H1 (cell line): ENCODE results near the gene IRF5. TPM values are rescaled to one million over a fixed set of nuclear protein-coding genes. Genes with fewer than 3 reads are reported as not detected.

Experiments
- CTCF ChIA-PET: fragments of 300-600 bp; sonication (Branson Sonifier 250); formaldehyde crosslinking; loops from one replicate; lab custom pipeline; 2021; ENCODE audit not compliant: partially characterized antibody; lab: Charles Lee
- POLR2A ChIA-PET: fragments of 300-600 bp; sonication (Branson Sonifier 250); formaldehyde crosslinking; loops from one replicate; lab custom pipeline; 2021; ENCODE audit warnings: inconsistent platforms; ENCODE audit not compliant: partially characterized antibody; lab: Charles Lee
- DNase-seq, 2 experiments: peaks; one replicate each; pipeline versions ENCODE4 v3.0.0 to v3.0.0-alpha.2; 2010 to 2022; ENCODE audit warnings: low spot score in 2 of 2, low read depth in 1 of 2, mixed read lengths in 1 of 2
- FAIRE-seq: peaks from 2 replicates; lab custom pipeline; 2011; peaks lifted over from hg19 to GRCh38; lab: Jason Lieb, UNC
- H2AFZ ChIP-seq: 2 replicates; pipeline ENCODE4 v1.8.1; 2012; ENCODE audit warnings: low read length, inconsistent platforms
- H2AK5ac ChIP-seq: 2 replicates; pipeline ENCODE4 v1.6.1; 2013; ENCODE audit warnings: low read depth, low read length
- H2BK120ac ChIP-seq: replicated peaks from 2 replicates; pipeline ENCODE3; 2013; ENCODE audit warnings: low read depth, low read length, inconsistent platforms
- H2BK12ac ChIP-seq: 2 replicates; pipeline ENCODE4 v1.6.1; 2013; ENCODE audit warnings: low read depth, low read length
- H2BK15ac ChIP-seq: 2 replicates; pipeline ENCODE4 v1.6.1; 2013; ENCODE audit warnings: low read length
- H2BK20ac ChIP-seq: 2 replicates; pipeline ENCODE4 v1.6.1; 2013; ENCODE audit warnings: low read length
- H2BK5ac ChIP-seq: 2 replicates; pipeline ENCODE4 v1.6.1; 2013; ENCODE audit warnings: low read depth, low read length
- H3K14ac ChIP-seq: 2 replicates; pipeline ENCODE4 v1.6.1; 2013; ENCODE audit warnings: inconsistent platforms; ENCODE audit not compliant: insufficient read length
- H3K18ac ChIP-seq: 2 replicates; pipeline ENCODE4 v1.6.1; 2013; ENCODE audit warnings: low read length; ENCODE audit errors: extremely low read depth
- H3K23ac ChIP-seq: 2 replicates; pipeline ENCODE4 v1.6.1; 2013; ENCODE audit warnings: inconsistent platforms; ENCODE audit not compliant: insufficient read length
- H3K23me2 ChIP-seq: 2 replicates; pipeline ENCODE4 v1.6.1; 2013; ENCODE audit warnings: low read depth, low read length
- H3K27ac ChIP-seq: 2 replicates; pipeline ENCODE4 v1.6.1; 2011; ENCODE audit warnings: low read depth, low read length, inconsistent platforms
- H3K27me3 ChIP-seq, 4 experiments: replicated peaks in 1 of 4; 1 replicate in 1 of 4; 2 replicates in 3 of 4; pipeline versions ENCODE4 v1.6.1 to v1.8.1; 2011 to 2013; ENCODE audit warnings: low read length in 3 of 4, mild to moderate bottlenecking in 3 of 4, inconsistent platforms in 2 of 4, mixed read lengths in 2 of 4, moderate library complexity in 1 of 4; ENCODE audit not compliant: control insufficient read depth in 3 of 4, insufficient read depth in 3 of 4; ENCODE audit errors: extremely low read depth in 1 of 4
- H3K36me3 ChIP-seq, 4 experiments: 2 replicates each; pipeline versions ENCODE4 v1.6.1 to v1.8.1; 2011 to 2013; ENCODE audit warnings: mild to moderate bottlenecking in 4 of 4, low read length in 3 of 4, moderate library complexity in 2 of 4, control low read depth in 1 of 4, inconsistent platforms in 1 of 4; ENCODE audit not compliant: insufficient read depth in 4 of 4, control insufficient read depth in 2 of 4
- H3K4ac ChIP-seq: replicated peaks from 2 replicates; pipeline ENCODE3; 2013; ENCODE audit warnings: low read length, low read depth, mixed read lengths, inconsistent platforms; ENCODE audit not compliant: insufficient read length
- H3K4me1 ChIP-seq, 4 experiments: replicated peaks in 1 of 4; 1 replicate in 1 of 4; 2 replicates in 3 of 4; pipeline versions ENCODE4 v1.6.1 to v1.8.1; 2011 to 2013; ENCODE audit warnings: low read length in 3 of 4, inconsistent platforms in 2 of 4, mixed read lengths in 1 of 4; ENCODE audit not compliant: insufficient read depth in 4 of 4, control insufficient read depth in 3 of 4
- H3K4me2 ChIP-seq, 2 experiments: 2 replicates each; pipeline versions ENCODE4 v1.6.1 to v1.8.1; 2011 to 2013; ENCODE audit warnings: low read depth in 2 of 2, low read length in 2 of 2, control low read depth in 1 of 2, inconsistent platforms in 1 of 2, mild to moderate bottlenecking in 1 of 2; ENCODE audit not compliant: insufficient read depth in 1 of 2
- H3K4me3 ChIP-seq, 4 experiments: fragments of 200-600, 300-600 bp in 1 of 4; sonication (generic), shearing (Covaris generic), sonication (Bioruptor Twin) in 1 of 4; 2 replicates each; pipeline versions ENCODE4 v1.5.1 to v1.8.1; 2011 to 2016; ENCODE audit warnings: low read length in 4 of 4, low read depth in 3 of 4, control low read depth in 2 of 4, inconsistent platforms in 2 of 4, mild to moderate bottlenecking in 2 of 4, mixed read lengths in 1 of 4, moderate library complexity in 1 of 4; ENCODE audit not compliant: insufficient read depth in 2 of 4; ENCODE audit errors: extremely low read depth in 1 of 4
- H3K56ac ChIP-seq: replicated peaks from 2 replicates; pipeline ENCODE3; 2013; ENCODE audit warnings: low read depth, mild to moderate bottlenecking, mixed read lengths, low read length, inconsistent platforms; ENCODE audit not compliant: insufficient read length
- H3K79me1 ChIP-seq: 2 replicates; pipeline ENCODE4 v1.6.1; 2013; ENCODE audit warnings: low read depth, low read length, control low read depth
- H3K79me2 ChIP-seq, 2 experiments: 2 replicates each; pipeline versions ENCODE4 v1.6.1 to v1.8.1; 2012 to 2013; ENCODE audit warnings: low read length in 2 of 2, mild to moderate bottlenecking in 2 of 2, inconsistent platforms in 1 of 2; ENCODE audit not compliant: insufficient read depth in 2 of 2, control insufficient read depth in 1 of 2
- H3K9ac ChIP-seq, 4 experiments: replicated peaks in 1 of 4; 1 replicate in 1 of 4; 2 replicates in 3 of 4; pipeline versions ENCODE4 v1.6.1 to v1.8.1; 2011 to 2013; ENCODE audit warnings: low read depth in 3 of 4, low read length in 3 of 4, control low read depth in 2 of 4, mild to moderate bottlenecking in 2 of 4, moderate library complexity in 2 of 4, inconsistent platforms in 1 of 4; ENCODE audit errors: extremely low read depth in 1 of 4
- H3K9me3 ChIP-seq, 2 experiments: 2 replicates each; pipeline versions ENCODE4 v1.6.1 to v1.8.1; 2012 to 2013; ENCODE audit warnings: mild to moderate bottlenecking in 2 of 2, moderate library complexity in 2 of 2, control low read depth in 1 of 2, inconsistent platforms in 1 of 2, low read depth in 1 of 2, low read length in 1 of 2, mixed read lengths in 1 of 2; ENCODE audit not compliant: insufficient read depth in 2 of 2
- H4K20me1 ChIP-seq, 2 experiments: replicated peaks in 1 of 2; 2 replicates each; pipeline versions ENCODE3 to v1.8.1; 2011 to 2013; ENCODE audit warnings: inconsistent platforms in 2 of 2, low read length in 2 of 2, mild to moderate bottlenecking in 1 of 2; ENCODE audit not compliant: insufficient read depth in 2 of 2, control insufficient read depth in 1 of 2
- H4K5ac ChIP-seq: 2 replicates; pipeline ENCODE4 v1.6.1; 2013; ENCODE audit warnings: low read length, low read depth, mixed read lengths, inconsistent platforms; ENCODE audit not compliant: insufficient read length
- H4K8ac ChIP-seq: 2 replicates; pipeline ENCODE4 v1.8.0; 2013; ENCODE audit warnings: mild to moderate bottlenecking, moderate library complexity, low read length, inconsistent platforms; ENCODE audit not compliant: insufficient read depth; ENCODE audit errors: extremely low read depth
- H4K91ac ChIP-seq: replicated peaks from 2 replicates; pipeline ENCODE3; 2013; ENCODE audit warnings: low read length, mixed read lengths, inconsistent platforms; ENCODE audit not compliant: insufficient read length
- CEBPB ChIP-seq: IDR thresholded peaks from 2 replicates; pipeline ENCODE4 v1.6.1; 2012; ENCODE audit warnings: low read depth, low read length
- EGR1 ChIP-seq: IDR thresholded peaks from 2 replicates; pipeline ENCODE4 v1.6.1; 2011; ENCODE audit warnings: low read depth, low read length, borderline replicate concordance
- EZH2 ChIP-seq: fragments of 200-600 bp; sonication (generic); IDR thresholded peaks from 2 replicates; pipeline ENCODE4 v1.7.1; 2012; ENCODE audit warnings: low read depth, mild to moderate bottlenecking, moderate library complexity, low read length, inconsistent platforms; ENCODE audit not compliant: severe bottlenecking
- JUN ChIP-seq: IDR thresholded peaks from 2 replicates; pipeline ENCODE4 v1.6.1; 2011; ENCODE audit warnings: low read depth, mild to moderate bottlenecking, improper control_type of control experiment, low read length
- JUND ChIP-seq: IDR thresholded peaks from 2 replicates; pipeline ENCODE4 v1.6.1; 2011; ENCODE audit warnings: mild to moderate bottlenecking, improper control_type of control experiment, low read length
- NRF1 ChIP-seq: IDR thresholded peaks from 2 replicates; pipeline ENCODE4 v1.6.1; 2011; ENCODE audit warnings: mild to moderate bottlenecking, low read depth, low read length, improper control_type of control experiment
- POLR2AphosphoS5 ChIP-seq: IDR thresholded peaks from 2 replicates; pipeline ENCODE4 v1.6.1; 2011; ENCODE audit warnings: low read depth, low read length
- SUZ12 ChIP-seq: fragments of 200-600 bp; sonication (generic); IDR thresholded peaks from 2 replicates; pipeline ENCODE4 v1.6.1; 2012; ENCODE audit warnings: mild to moderate bottlenecking, inconsistent platforms, low read length, moderate library complexity, mixed read lengths
- ZNF274 ChIP-seq: IDR thresholded peaks from 2 replicates; pipeline ENCODE4 v1.7.0; 2012; ENCODE audit warnings: low read length, borderline replicate concordance; ENCODE audit errors: extremely low read depth
- WGBS, 2 experiments: shearing (Covaris generic) in 1 of 2; methylation state at CpG; one replicate each; pipeline versions ENCODE4 v1.1.6 to v1.1.7; 2013 to 2015; ENCODE audit warnings: low lambda C conversion rate in 2 of 2, mixed read lengths in 2 of 2, inconsistent platforms in 1 of 2, low coverage in 1 of 2, missing lambda C conversion rate in 1 of 2; ENCODE audit not compliant: insufficient replicate concordance in 2 of 2, insufficient coverage in 1 of 2, insufficient read length in 1 of 2; ENCODE audit errors: extremely low coverage in 1 of 2, missing lambda C conversion rate in 1 of 2; 5-methylcytosine and 5-hydroxymethylcytosine counted together
- long read RNA-seq, 2 experiments: library from RNA in 1 of 2; library from capped mRNA in 1 of 2; stranded (forward); transcript quantifications; one replicate each; pipeline ENCODE4 v2.0.0, GENCODE V29; 2021; ENCODE audit warnings: inconsistent platforms in 1 of 2
- polyA minus RNA-seq, 3 experiments: library from RNA; depleted of rRNA, polyadenylated mRNA; stranded (reverse); fragments of >200 nt; gene quantifications; 1 replicate in 2 of 3; 2 replicates in 1 of 3; pipeline ENCODE4 v1.2.3, GENCODE V29; 2011
- polyA plus RNA-seq, 7 experiments: library from polyadenylated mRNA; depleted of rRNA in 3 of 7; stranded (reverse) in 5 of 7; unstranded in 2 of 7; fragments of >200 nt in 5 of 7; fragments of 200-250 nt in 2 of 7; gene quantifications; 1 replicate in 5 of 7; 2 replicates in 1 of 7; 4 replicates in 1 of 7; pipeline versions ENCODE4 v1.2.1 to v1.2.3, GENCODE V29; 2011 to 2013; ENCODE audit warnings: missing spikeins in 2 of 7, mixed read lengths in 2 of 7
- total RNA-seq: library from RNA; stranded (reverse); fragmentation: NEBNext Ultra II Directional; extraction: Animal tissue kit (Norgen Biotek cat#: 25700); gene quantifications from 2 replicates; pipeline ENCODE4 v1.2.1, GENCODE V29; 2021

The IRF5 gene
- 0.28 and 0.75 TPM in 2 replicates for total RNA-seq
- polyA plus RNA-seq (2011; rRNA removed) = 1.1 and 1.5 TPM in 2 replicates
- polyA plus RNA-seq (2011; cell fraction: cytosol; rRNA removed) = 1.5 TPM
- 2.5 TPM for polyA plus RNA-seq (2011; cell fraction: nucleus; rRNA removed)
- 0.93 to 1.4 TPM (median 1.2 TPM) in 4 replicates for polyA plus RNA-seq (2012, experiment 1 of 2)
- 1.7 TPM for polyA plus RNA-seq (2012, experiment 2 of 2)
- polyA plus RNA-seq (2013, experiment 1 of 2) = 0.55 TPM
- 0.44 TPM for polyA plus RNA-seq (2013, experiment 2 of 2)
- polyA minus RNA-seq (2011; rRNA and poly(A)+ RNA removed) = 0.83 and 1.8 TPM in 2 replicates
- 1.2 TPM for polyA minus RNA-seq (2011; cell fraction: cytosol; rRNA and poly(A)+ RNA removed)
- 1.1 TPM for polyA minus RNA-seq (2011; cell fraction: nucleus; rRNA and poly(A)+ RNA removed)
- long read RNA-seq, experiment 1, partial matches to known transcripts = 1 of 1 reads
- long read RNA-seq, experiment 1, other reads (novel, unspliced or antisense) = 0 of 1 reads
- long read RNA-seq, experiment 2 = 0 reads

- Histone ChIP-seq H3K4me2 (peak within 1 kb of the TSS; percentile 66 to 100), H4K8ac (peak within 1 kb of the TSS; percentile 57), H2BK5ac (no peak within 1 kb of the TSS), H2AFZ (peak within 1 kb of the TSS; percentile 72), H3K27ac (no peak within 1 kb of the TSS), H2AK5ac (no peak within 1 kb of the TSS), H3K79me2 (no peaks in the 10 kb centered on the region), H3K36me3 (no peaks in the 10 kb centered on the region), H2BK12ac (no peak within 1 kb of the TSS; the same call in 1 of the 2 replicates), H3K18ac (peak within 1 kb of the TSS; percentile 48), H2BK20ac (no peak within 1 kb of the TSS; the same call in 1 of the 2 replicates), H3K14ac (no peak within 1 kb of the TSS), H2BK15ac (no peak within 1 kb of the TSS), H3K27me3 (peaks cover 24 to 60% (median 41%) of the 10 kb centered on the region in 4 experiments), H3K23ac (no peak within 1 kb of the TSS), H3K23me2 (peaks cover 14% of the 10 kb centered on the region; the same call in 1 of the 2 replicates), H4K20me1 (peaks cover 0 to 3% of the 10 kb centered on the region in 2 experiments), H3K4ac (no peak within 1 kb of the TSS), H3K56ac (no peak within 1 kb of the TSS), H3K4me3 (peak within 1 kb of the TSS; percentile 22 to 69 (median 58)), H4K5ac (no peak within 1 kb of the TSS), H3K9me3 (no peaks in the 10 kb centered on the region), H4K91ac (no peak within 1 kb of the TSS), H3K4me1 (peaks cover 0 to 7% (median 5%) of the 10 kb centered on the region in 4 experiments; a peak in 3 of 7 replicates), H3K9ac (no peak within 1 kb of the TSS), H3K79me1 (no peaks in the 10 kb centered on the region), H2BK120ac (no peak within 1 kb of the TSS)
- no peak for FAIRE-seq
- ChIA-PET CTCF (interaction anchor here (1.1 to 2.1 kb wide), 5 partner anchors 9 to 272 kb away, joined by 3 to 15 read pairs (median 6); no protein-coding TSS in a partner anchor), POLR2A (interaction anchor here (1.6 kb wide), 1 partner anchor 10 kb away, joined by 7 read pairs; no protein-coding TSS in a partner anchor)
- WGBS, 2 experiments = 3% methylated on average over 80 of the region's 83 CpGs; no CpG with 5 or more reads in 1 of the 2 experiments
- no peak for DNase-seq
- TF ChIP-seq NRF1 (peak; percentile 34; the same call in 1 of the 2 replicates), POLR2AphosphoS5 (no peak), CEBPB (no peak), EZH2 (peak; percentile 79), JUN (no peak), SUZ12 (peak; percentile 83), JUND (no peak), ZNF274 (no peak), EGR1 (no peak; the same call in 1 of the 2 replicates)
Measured at GRCh38 chr7:128937647-128938543, at the start of gene IRF5. Gene IRF5, plus strand, starts transcription at chr7:128937927. Its CDS starts 4,155 bp downstream, at chr7:128942082.
